H1 (cell line): Measurements from ENCODE around the gene SSBP3. TPM values are rescaled to one million over a fixed set of nuclear protein-coding genes. Genes with fewer than 3 reads are reported as not detected.

ENCODE experiments used
- CTCF ChIA-PET: fragments of 300-600 bp; sonication (Branson Sonifier 250); formaldehyde crosslinking; loops from one replicate; lab custom pipeline; 2021; ENCODE audit not compliant: partially characterized antibody; lab: Charles Lee
- POLR2A ChIA-PET: fragments of 300-600 bp; sonication (Branson Sonifier 250); formaldehyde crosslinking; loops from one replicate; lab custom pipeline; 2021; ENCODE audit warnings: inconsistent platforms; ENCODE audit not compliant: partially characterized antibody; lab: Charles Lee
- DNase-seq, 2 experiments: peaks; one replicate each; pipeline versions ENCODE4 v3.0.0 to v3.0.0-alpha.2; 2010 to 2022; ENCODE audit warnings: low spot score in 2 of 2, low read depth in 1 of 2, mixed read lengths in 1 of 2
- FAIRE-seq: peaks from 2 replicates; lab custom pipeline; 2011; peaks lifted over from hg19 to GRCh38; lab: Jason Lieb, UNC
- H2AFZ ChIP-seq: 2 replicates; pipeline ENCODE4 v1.8.1; 2012; ENCODE audit warnings: low read length, inconsistent platforms
- H2AK5ac ChIP-seq: 2 replicates; pipeline ENCODE4 v1.6.1; 2013; ENCODE audit warnings: low read depth, low read length
- H2BK120ac ChIP-seq: replicated peaks from 2 replicates; pipeline ENCODE3; 2013; ENCODE audit warnings: low read depth, low read length, inconsistent platforms
- H2BK12ac ChIP-seq: 2 replicates; pipeline ENCODE4 v1.6.1; 2013; ENCODE audit warnings: low read depth, low read length
- H2BK15ac ChIP-seq: 2 replicates; pipeline ENCODE4 v1.6.1; 2013; ENCODE audit warnings: low read length
- H2BK20ac ChIP-seq: 2 replicates; pipeline ENCODE4 v1.6.1; 2013; ENCODE audit warnings: low read length
- H2BK5ac ChIP-seq: 2 replicates; pipeline ENCODE4 v1.6.1; 2013; ENCODE audit warnings: low read depth, low read length
- H3K14ac ChIP-seq: 2 replicates; pipeline ENCODE4 v1.6.1; 2013; ENCODE audit warnings: inconsistent platforms; ENCODE audit not compliant: insufficient read length
- H3K18ac ChIP-seq: 2 replicates; pipeline ENCODE4 v1.6.1; 2013; ENCODE audit warnings: low read length; ENCODE audit errors: extremely low read depth
- H3K23ac ChIP-seq: 2 replicates; pipeline ENCODE4 v1.6.1; 2013; ENCODE audit warnings: inconsistent platforms; ENCODE audit not compliant: insufficient read length
- H3K23me2 ChIP-seq: 2 replicates; pipeline ENCODE4 v1.6.1; 2013; ENCODE audit warnings: low read depth, low read length
- H3K27ac ChIP-seq: 2 replicates; pipeline ENCODE4 v1.6.1; 2011; ENCODE audit warnings: low read depth, low read length, inconsistent platforms
- H3K27me3 ChIP-seq, 4 experiments: replicated peaks in 1 of 4; 1 replicate in 1 of 4; 2 replicates in 3 of 4; pipeline versions ENCODE4 v1.6.1 to v1.8.1; 2011 to 2013; ENCODE audit warnings: low read length in 3 of 4, mild to moderate bottlenecking in 3 of 4, inconsistent platforms in 2 of 4, mixed read lengths in 2 of 4, moderate library complexity in 1 of 4; ENCODE audit not compliant: control insufficient read depth in 3 of 4, insufficient read depth in 3 of 4; ENCODE audit errors: extremely low read depth in 1 of 4
- H3K36me3 ChIP-seq, 4 experiments: 2 replicates each; pipeline versions ENCODE4 v1.6.1 to v1.8.1; 2011 to 2013; ENCODE audit warnings: mild to moderate bottlenecking in 4 of 4, low read length in 3 of 4, moderate library complexity in 2 of 4, control low read depth in 1 of 4, inconsistent platforms in 1 of 4; ENCODE audit not compliant: insufficient read depth in 4 of 4, control insufficient read depth in 2 of 4
- H3K4ac ChIP-seq: replicated peaks from 2 replicates; pipeline ENCODE3; 2013; ENCODE audit warnings: low read length, low read depth, mixed read lengths, inconsistent platforms; ENCODE audit not compliant: insufficient read length
- H3K4me1 ChIP-seq, 4 experiments: replicated peaks in 1 of 4; 1 replicate in 1 of 4; 2 replicates in 3 of 4; pipeline versions ENCODE4 v1.6.1 to v1.8.1; 2011 to 2013; ENCODE audit warnings: low read length in 3 of 4, inconsistent platforms in 2 of 4, mixed read lengths in 1 of 4; ENCODE audit not compliant: insufficient read depth in 4 of 4, control insufficient read depth in 3 of 4
- H3K4me2 ChIP-seq, 2 experiments: 2 replicates each; pipeline versions ENCODE4 v1.6.1 to v1.8.1; 2011 to 2013; ENCODE audit warnings: low read depth in 2 of 2, low read length in 2 of 2, control low read depth in 1 of 2, inconsistent platforms in 1 of 2, mild to moderate bottlenecking in 1 of 2; ENCODE audit not compliant: insufficient read depth in 1 of 2
- H3K4me3 ChIP-seq, 4 experiments: fragments of 200-600, 300-600 bp in 1 of 4; sonication (generic), shearing (Covaris generic), sonication (Bioruptor Twin) in 1 of 4; 2 replicates each; pipeline versions ENCODE4 v1.5.1 to v1.8.1; 2011 to 2016; ENCODE audit warnings: low read length in 4 of 4, low read depth in 3 of 4, control low read depth in 2 of 4, inconsistent platforms in 2 of 4, mild to moderate bottlenecking in 2 of 4, mixed read lengths in 1 of 4, moderate library complexity in 1 of 4; ENCODE audit not compliant: insufficient read depth in 2 of 4; ENCODE audit errors: extremely low read depth in 1 of 4
- H3K56ac ChIP-seq: replicated peaks from 2 replicates; pipeline ENCODE3; 2013; ENCODE audit warnings: low read depth, mild to moderate bottlenecking, mixed read lengths, low read length, inconsistent platforms; ENCODE audit not compliant: insufficient read length
- H3K79me1 ChIP-seq: 2 replicates; pipeline ENCODE4 v1.6.1; 2013; ENCODE audit warnings: low read depth, low read length, control low read depth
- H3K79me2 ChIP-seq, 2 experiments: 2 replicates each; pipeline versions ENCODE4 v1.6.1 to v1.8.1; 2012 to 2013; ENCODE audit warnings: low read length in 2 of 2, mild to moderate bottlenecking in 2 of 2, inconsistent platforms in 1 of 2; ENCODE audit not compliant: insufficient read depth in 2 of 2, control insufficient read depth in 1 of 2
- H3K9ac ChIP-seq, 4 experiments: replicated peaks in 1 of 4; 1 replicate in 1 of 4; 2 replicates in 3 of 4; pipeline versions ENCODE4 v1.6.1 to v1.8.1; 2011 to 2013; ENCODE audit warnings: low read depth in 3 of 4, low read length in 3 of 4, control low read depth in 2 of 4, mild to moderate bottlenecking in 2 of 4, moderate library complexity in 2 of 4, inconsistent platforms in 1 of 4; ENCODE audit errors: extremely low read depth in 1 of 4
- H3K9me3 ChIP-seq, 2 experiments: 2 replicates each; pipeline versions ENCODE4 v1.6.1 to v1.8.1; 2012 to 2013; ENCODE audit warnings: mild to moderate bottlenecking in 2 of 2, moderate library complexity in 2 of 2, control low read depth in 1 of 2, inconsistent platforms in 1 of 2, low read depth in 1 of 2, low read length in 1 of 2, mixed read lengths in 1 of 2; ENCODE audit not compliant: insufficient read depth in 2 of 2
- H4K20me1 ChIP-seq, 2 experiments: replicated peaks in 1 of 2; 2 replicates each; pipeline versions ENCODE3 to v1.8.1; 2011 to 2013; ENCODE audit warnings: inconsistent platforms in 2 of 2, low read length in 2 of 2, mild to moderate bottlenecking in 1 of 2; ENCODE audit not compliant: insufficient read depth in 2 of 2, control insufficient read depth in 1 of 2
- H4K5ac ChIP-seq: 2 replicates; pipeline ENCODE4 v1.6.1; 2013; ENCODE audit warnings: low read length, low read depth, mixed read lengths, inconsistent platforms; ENCODE audit not compliant: insufficient read length
- H4K8ac ChIP-seq: 2 replicates; pipeline ENCODE4 v1.8.0; 2013; ENCODE audit warnings: mild to moderate bottlenecking, moderate library complexity, low read length, inconsistent platforms; ENCODE audit not compliant: insufficient read depth; ENCODE audit errors: extremely low read depth
- H4K91ac ChIP-seq: replicated peaks from 2 replicates; pipeline ENCODE3; 2013; ENCODE audit warnings: low read length, mixed read lengths, inconsistent platforms; ENCODE audit not compliant: insufficient read length
- CBX8 ChIP-seq: fragments of 300-800, 300-1000 bp; sonication (generic); IDR thresholded peaks from 2 replicates; pipeline ENCODE4 v1.7.1; 2016; ENCODE audit warnings: low read depth, low read length, borderline replicate concordance
- E2F6 ChIP-seq: IDR thresholded peaks from 2 replicates; pipeline ENCODE4 v1.6.1; 2012; ENCODE audit warnings: inconsistent platforms
- KDM5A ChIP-seq: fragments of 200-600 bp; IDR thresholded peaks from 2 replicates; pipeline ENCODE4 v1.7.1; 2012; ENCODE audit warnings: mild to moderate bottlenecking, low read length, inconsistent platforms, mixed read lengths
- MAX ChIP-seq: IDR thresholded peaks from 2 replicates; pipeline ENCODE4 v1.6.1; 2012; ENCODE audit warnings: inconsistent platforms
- NANOG ChIP-seq: IDR thresholded peaks from 2 replicates; pipeline ENCODE4 v1.6.1; 2011; ENCODE audit warnings: low read length, low read depth, mild to moderate bottlenecking, inconsistent platforms; ENCODE audit not compliant: insufficient read depth, poor library complexity, severe bottlenecking
- SIN3A ChIP-seq, 2 experiments: IDR thresholded peaks in 1 of 2; conservative IDR thresholded peaks in 1 of 2; 2 replicates each; pipeline ENCODE4 v1.6.1; 2011 to 2012; ENCODE audit warnings: low read length in 2 of 2, improper control_type of control experiment in 1 of 2, low read depth in 1 of 2, mild to moderate bottlenecking in 1 of 2
- WGBS, 2 experiments: shearing (Covaris generic) in 1 of 2; methylation state at CpG; one replicate each; pipeline versions ENCODE4 v1.1.6 to v1.1.7; 2013 to 2015; ENCODE audit warnings: low lambda C conversion rate in 2 of 2, mixed read lengths in 2 of 2, inconsistent platforms in 1 of 2, low coverage in 1 of 2, missing lambda C conversion rate in 1 of 2; ENCODE audit not compliant: insufficient replicate concordance in 2 of 2, insufficient coverage in 1 of 2, insufficient read length in 1 of 2; ENCODE audit errors: extremely low coverage in 1 of 2, missing lambda C conversion rate in 1 of 2; 5-methylcytosine and 5-hydroxymethylcytosine counted together
- polyA plus RNA-seq, 7 experiments: library from polyadenylated mRNA; depleted of rRNA in 3 of 7; stranded (reverse) in 5 of 7; unstranded in 2 of 7; fragments of >200 nt in 5 of 7; fragments of 200-250 nt in 2 of 7; gene quantifications; 1 replicate in 5 of 7; 2 replicates in 1 of 7; 4 replicates in 1 of 7; pipeline versions ENCODE4 v1.2.1 to v1.2.3, GENCODE V29; 2011 to 2013; ENCODE audit warnings: missing spikeins in 2 of 7, mixed read lengths in 2 of 7
- total RNA-seq: library from RNA; stranded (reverse); fragmentation: NEBNext Ultra II Directional; extraction: Animal tissue kit (Norgen Biotek cat#: 25700); gene quantifications from 2 replicates; pipeline ENCODE4 v1.2.1, GENCODE V29; 2021
- TF ChIP-seq, protein P1 (sequence below), 3 experiments: IDR thresholded peaks; 1 replicate in 2 of 3; 2 replicates in 1 of 3; pipeline versions ENCODE4 v1.5.1 to v1.6.1; 2011; ENCODE audit warnings: low read length in 3 of 3, mild to moderate bottlenecking in 3 of 3, inconsistent platforms in 2 of 3, low read depth in 1 of 3, moderate library complexity in 1 of 3; ENCODE audit not compliant: insufficient read depth in 1 of 3; ENCODE audit errors: control extremely low read depth in 1 of 3

Gene SSBP3
- total and polyA plus RNA-seq, 2 of the 8 experiments (the other 6 are each of a cell fraction or from before 2014, with no cell fraction given): 99.7 to 133 TPM

DNA sequence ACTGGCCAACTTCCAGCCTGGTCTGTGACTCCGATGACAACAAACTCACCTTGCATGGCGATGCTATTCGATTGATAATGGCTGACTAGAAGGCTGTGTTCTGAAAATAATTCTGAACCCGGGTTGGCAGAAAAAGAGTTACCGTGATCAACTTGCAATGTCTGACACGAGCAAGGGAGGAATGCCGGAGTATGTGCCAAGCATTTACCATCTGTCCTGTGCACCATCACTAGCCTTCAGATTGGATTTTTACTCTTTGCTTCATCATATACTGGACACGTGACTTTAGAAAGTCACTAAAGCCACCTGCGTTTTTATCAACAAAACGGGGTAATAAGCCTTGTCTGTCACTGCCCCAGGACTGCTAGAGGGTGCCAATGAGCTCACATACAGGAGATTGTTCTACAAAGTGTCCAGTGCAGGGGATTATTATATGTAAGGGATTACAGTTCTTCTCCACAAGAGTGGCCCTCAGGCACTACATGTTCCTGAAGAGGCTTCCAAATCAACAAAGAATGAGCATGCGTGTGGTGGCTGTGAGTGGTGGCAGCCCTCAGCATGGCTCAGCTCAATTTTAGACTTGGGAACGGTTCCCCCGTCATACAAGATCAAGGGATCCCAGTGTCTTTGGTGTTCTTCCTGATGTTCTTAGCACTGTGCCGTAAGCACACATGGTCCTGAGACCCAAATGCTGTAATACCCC is 35.8 kb downstream of the SSBP3 start:
- Histone ChIP-seq H3K9me3 (no peaks in the 10 kb centered on the region), H3K4ac (no peak overlapping the region), H3K56ac (no peak overlapping the region), H3K14ac (no peak overlapping the region), H4K5ac (no peak overlapping the region), H3K27ac (no peak overlapping the region), H3K27me3 (no peaks in the 10 kb centered on the region), H2AK5ac (no peak overlapping the region), H2BK20ac (no peak overlapping the region), H3K23me2 (no peaks in the 10 kb centered on the region), H4K20me1 (peaks cover 6 to 35% of the 10 kb centered on the region in 2 experiments), H3K18ac (no peak overlapping the region), H2BK120ac (no peak overlapping the region), H2BK12ac (no peak overlapping the region), H2AFZ (no peak overlapping the region), H2BK15ac (no peak overlapping the region), H3K9ac (no peak overlapping the region), H3K4me3 (no peak overlapping the region), H2BK5ac (no peak overlapping the region), H3K79me2 (peaks cover 29 to 98% of the 10 kb centered on the region in 2 experiments), H4K8ac (no peak overlapping the region), H3K4me2 (no peak overlapping the region; a peak in 1 of 4 replicates), H3K79me1 (peaks cover 37% of the 10 kb centered on the region), H3K4me1 (peaks cover 19 to 44% (median 24%) of the 10 kb centered on the region in 4 experiments), H4K91ac (no peak overlapping the region), H3K23ac (no peak overlapping the region), H3K36me3 (peaks cover 0 to 11% (median 2%) of the 10 kb centered on the region in 4 experiments; a peak in 3 of 8 replicates)
- DNase-seq: no peak
- no peak for FAIRE-seq
- POLR2A ChIA-PET: interaction anchor here (0.6 to 2.0 kb wide), 3 partner anchors 10 to 34 kb away, joined by 3 to 8 read pairs (median 4); no protein-coding TSS in a partner anchor
- CTCF ChIA-PET: interaction anchor here (0.7 to 2.1 kb wide), 5 partner anchors 9 to 123 kb away, joined by 3 to 9 read pairs (median 4); no protein-coding TSS in a partner anchor
- WGBS, 2 experiments: 91% methylated on average over 14 of the region's 14 CpGs; no CpG with 5 or more reads in 1 of the 2 experiments
- no peak for TF ChIP-seq E2F6
- TF ChIP-seq CBX8: no peak
- TF ChIP-seq SIN3A (conservative IDR thresholded peaks at IDR 0.05 in 1 of 2, IDR thresholded peaks at IDR 0.05 in 1 of 2; ENCODE audit: low read depth in 1 of 2, low read length in 2 of 2): no peak
- no peak for TF ChIP-seq NANOG
- TF ChIP-seq, protein P1, sequence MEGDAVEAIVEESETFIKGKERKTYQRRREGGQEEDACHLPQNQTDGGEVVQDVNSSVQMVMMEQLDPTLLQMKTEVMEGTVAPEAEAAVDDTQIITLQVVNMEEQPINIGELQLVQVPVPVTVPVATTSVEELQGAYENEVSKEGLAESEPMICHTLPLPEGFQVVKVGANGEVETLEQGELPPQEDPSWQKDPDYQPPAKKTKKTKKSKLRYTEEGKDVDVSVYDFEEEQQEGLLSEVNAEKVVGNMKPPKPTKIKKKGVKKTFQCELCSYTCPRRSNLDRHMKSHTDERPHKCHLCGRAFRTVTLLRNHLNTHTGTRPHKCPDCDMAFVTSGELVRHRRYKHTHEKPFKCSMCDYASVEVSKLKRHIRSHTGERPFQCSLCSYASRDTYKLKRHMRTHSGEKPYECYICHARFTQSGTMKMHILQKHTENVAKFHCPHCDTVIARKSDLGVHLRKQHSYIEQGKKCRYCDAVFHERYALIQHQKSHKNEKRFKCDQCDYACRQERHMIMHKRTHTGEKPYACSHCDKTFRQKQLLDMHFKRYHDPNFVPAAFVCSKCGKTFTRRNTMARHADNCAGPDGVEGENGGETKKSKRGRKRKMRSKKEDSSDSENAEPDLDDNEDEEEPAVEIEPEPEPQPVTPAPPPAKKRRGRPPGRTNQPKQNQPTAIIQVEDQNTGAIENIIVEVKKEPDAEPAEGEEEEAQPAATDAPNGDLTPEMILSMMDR (IDR thresholded peaks at IDR 0.05; ENCODE audit: control extremely low read depth in 1 of 3, insufficient read depth in 1 of 3, low read depth in 1 of 3, low read length in 3 of 3): no peak
- no peak for TF ChIP-seq MAX
- TF ChIP-seq KDM5A: no peak
